GM21528 (cell line): ENCODE data around the gene SDHAF1.
"Not testable (repeated sequence)": the region's sequence is repeated elsewhere in the genome, so short reads cannot be mapped to it uniquely, and the experiment has no call there.

Source experiments
- ATAC-seq: cut with Tn5 transposase; IDR thresholded peaks from one replicate; pipeline ENCODE4 v1.9.1; 2021; ENCODE audit warnings: mild to moderate bottlenecking, moderate library complexity; ENCODE audit not compliant: unreplicated experiment, low FRiP score

Gene SDHAF1, protein sequence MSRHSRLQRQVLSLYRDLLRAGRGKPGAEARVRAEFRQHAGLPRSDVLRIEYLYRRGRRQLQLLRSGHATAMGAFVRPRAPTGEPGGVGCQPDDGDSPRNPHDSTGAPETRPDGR

DNA sequence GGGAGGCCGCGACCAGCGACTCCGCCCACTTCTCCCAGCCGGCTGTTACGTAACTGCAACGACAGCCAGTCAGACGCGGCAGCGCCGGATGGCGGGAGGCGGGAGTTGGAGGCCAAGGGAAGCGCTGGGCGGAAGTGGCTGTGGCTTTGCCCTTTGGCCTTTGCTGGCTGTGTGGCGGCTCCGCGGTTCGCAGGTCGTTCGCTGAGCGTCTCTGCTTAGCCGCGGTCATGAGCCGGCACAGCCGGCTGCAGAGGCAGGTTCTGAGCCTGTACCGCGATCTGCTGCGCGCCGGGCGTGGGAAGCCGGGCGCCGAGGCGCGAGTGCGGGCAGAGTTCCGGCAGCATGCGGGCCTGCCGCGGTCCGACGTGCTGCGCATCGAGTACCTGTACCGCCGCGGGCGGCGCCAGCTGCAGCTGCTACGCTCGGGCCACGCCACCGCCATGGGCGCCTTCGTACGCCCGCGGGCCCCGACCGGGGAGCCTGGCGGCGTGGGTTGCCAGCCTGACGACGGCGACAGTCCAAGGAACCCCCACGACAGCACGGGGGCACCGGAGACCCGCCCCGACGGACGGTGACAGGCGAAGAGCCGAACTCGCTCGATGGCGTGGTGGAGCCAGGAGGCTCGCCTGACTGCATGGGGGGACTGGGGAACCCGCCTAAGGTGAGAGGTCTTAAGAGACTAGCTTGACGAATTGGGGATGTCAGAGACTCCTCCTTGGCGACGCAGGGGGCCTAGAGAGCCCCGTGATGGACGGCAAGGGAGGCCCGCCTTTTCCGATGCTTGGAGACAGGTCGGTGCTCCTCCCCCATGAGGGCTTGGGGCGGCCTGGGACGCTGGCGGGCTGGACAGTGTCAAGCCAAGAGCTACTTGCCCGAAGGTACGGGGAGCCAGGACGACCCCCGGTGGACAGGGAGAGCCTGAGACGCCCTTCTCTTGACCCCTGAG, at the start of gene SDHAF1:
SDHAF1 (plus strand) TSS at position 141 of the 946 bp plus-strand sequence; CDS start at position 228, 87 bp downstream.
- peak; percentile 76 for ATAC-seq

GRCh38 chr19:35946203-35946602, 48.8 kb upstream of the SDHAF1 start:
- ATAC-seq = no peak

DNA sequence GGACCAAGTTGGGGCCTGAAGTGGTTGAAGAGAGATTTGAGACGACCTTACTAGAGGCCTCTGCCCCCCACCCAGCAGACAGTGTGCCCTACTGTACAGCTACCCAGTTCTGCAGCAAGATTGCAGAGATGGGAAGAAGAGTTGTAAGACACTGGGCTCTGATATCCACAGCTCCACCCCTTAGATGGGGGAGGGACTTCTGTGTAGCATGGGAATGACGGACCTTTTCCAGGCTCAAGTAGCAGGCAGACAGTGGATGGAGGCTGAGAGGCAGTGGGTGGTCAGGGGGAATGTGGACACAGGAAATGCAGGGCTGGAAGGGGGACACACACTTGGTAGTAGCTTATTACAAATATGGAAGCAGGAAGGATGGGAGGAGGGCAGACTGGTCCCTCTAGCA, 45.9 kb upstream of the SDHAF1 start:
- ATAC-seq = no peak

DNA sequence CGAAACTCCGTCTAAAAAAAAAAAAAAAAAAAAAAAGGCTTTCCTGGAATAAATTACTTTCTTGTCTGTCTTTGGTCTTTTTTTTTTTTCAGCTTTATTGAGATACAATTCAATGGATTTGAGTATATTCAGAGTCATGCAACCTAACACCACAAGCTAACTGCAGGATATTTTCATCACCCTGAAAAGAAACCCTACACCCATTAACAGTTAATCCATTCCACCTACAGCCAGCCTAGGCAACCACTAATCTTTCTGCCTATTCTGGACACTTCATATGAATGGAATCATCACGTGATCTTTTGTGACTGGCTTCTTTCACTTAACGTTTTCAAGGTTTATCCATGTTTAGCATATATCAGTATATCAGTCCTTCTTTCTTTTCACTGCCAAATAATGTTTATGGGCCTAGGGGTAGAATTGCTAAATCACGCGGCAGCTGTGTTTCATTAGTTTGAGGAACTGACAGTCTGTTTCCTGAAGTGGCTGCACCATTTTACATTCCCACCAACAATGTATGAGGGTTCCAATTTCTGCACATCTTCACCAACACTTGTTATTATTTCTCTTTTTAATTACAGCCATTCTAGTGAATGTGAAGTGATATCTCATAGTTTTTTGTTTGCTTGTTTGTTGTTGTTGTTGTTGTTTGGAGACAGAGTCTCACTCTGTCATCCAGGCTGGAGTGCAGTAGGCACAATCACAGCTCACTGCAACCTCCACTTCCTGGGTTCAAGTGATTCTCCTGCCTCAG, 38.9 kb upstream of the SDHAF1 start:
- ATAC-seq = no peak

- ATAC-seq = not testable (repeated sequence)
Measured at GRCh38 chr19:35957411-35957810, 37.6 kb upstream of the SDHAF1 start.

DNA sequence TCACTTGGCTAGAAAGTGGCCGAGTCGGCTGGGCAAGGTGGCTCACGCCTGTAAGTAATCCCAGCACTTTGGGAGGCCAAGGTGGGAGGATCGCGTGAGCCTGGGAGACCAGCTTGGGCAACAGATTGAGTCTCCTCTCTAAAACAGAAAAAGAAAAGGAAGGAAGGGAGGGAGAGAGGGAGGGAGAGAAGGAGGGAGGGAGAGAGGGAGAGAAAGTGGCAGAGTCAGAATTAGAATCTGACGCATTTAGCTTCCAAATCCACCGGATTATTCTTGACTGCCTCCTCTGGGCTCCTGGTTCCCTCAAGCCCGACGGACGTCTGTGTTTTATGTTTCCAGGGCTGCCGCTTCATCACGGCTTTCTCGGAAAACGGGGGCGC, 36.3 kb upstream of the SDHAF1 start:
- ATAC-seq = no peak

- ATAC-seq = no peak
Measured at GRCh38 chr19:35959040-35959967, 35.7 kb upstream of the SDHAF1 start.

DNA sequence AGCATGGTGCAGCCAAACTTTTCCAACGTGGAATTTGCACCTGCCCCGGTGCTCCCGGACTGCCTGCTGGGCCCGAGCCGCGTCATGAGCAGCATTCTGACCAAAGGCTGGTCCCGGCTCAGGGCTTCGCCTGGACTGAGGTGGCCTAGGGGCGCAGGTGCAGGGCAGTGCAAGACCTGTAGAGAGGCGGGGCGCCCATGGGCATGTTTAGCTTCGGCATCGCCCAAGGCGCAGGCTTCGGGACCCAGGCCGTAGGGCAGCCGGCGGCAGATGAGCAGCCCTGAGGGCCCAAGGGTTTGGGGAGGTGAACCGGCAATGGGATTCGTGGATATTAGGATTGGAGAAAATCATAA, 35.0 kb upstream of the SDHAF1 start:
- no peak for ATAC-seq

DNA sequence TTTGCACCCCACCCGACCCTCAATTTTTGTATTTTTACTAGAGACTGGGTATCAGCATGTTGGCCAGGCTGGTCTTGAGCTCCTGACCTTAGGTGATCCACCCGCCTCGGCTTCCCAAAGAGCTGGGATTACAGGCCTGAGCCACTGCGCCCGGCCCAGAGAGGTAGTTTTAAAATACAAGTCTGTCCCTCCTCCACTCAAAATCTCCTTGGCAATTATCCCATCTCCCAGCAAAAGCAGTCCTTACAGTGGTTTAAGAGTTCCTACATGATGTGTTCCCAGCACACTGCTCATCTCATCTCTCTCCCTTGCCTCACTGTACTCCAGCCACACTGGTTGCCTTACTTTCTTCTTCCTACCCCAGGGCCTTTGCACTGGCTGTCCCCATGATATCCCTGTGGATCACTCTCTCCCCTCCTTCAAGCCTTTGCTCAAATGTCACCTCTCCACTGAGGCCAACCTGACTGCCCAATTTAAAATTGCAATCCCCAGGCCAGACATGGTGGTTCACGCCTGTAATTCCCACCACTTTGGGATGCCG, 34.5 kb upstream of the SDHAF1 start:
- ATAC-seq = no peak

- ATAC-seq = no peak
Measured at GRCh38 chr19:35963514-35963913, 31.5 kb upstream of the SDHAF1 start.

GRCh38 chr19:35966771-35967170, 28.2 kb upstream of the SDHAF1 start:
- no peak for ATAC-seq

DNA sequence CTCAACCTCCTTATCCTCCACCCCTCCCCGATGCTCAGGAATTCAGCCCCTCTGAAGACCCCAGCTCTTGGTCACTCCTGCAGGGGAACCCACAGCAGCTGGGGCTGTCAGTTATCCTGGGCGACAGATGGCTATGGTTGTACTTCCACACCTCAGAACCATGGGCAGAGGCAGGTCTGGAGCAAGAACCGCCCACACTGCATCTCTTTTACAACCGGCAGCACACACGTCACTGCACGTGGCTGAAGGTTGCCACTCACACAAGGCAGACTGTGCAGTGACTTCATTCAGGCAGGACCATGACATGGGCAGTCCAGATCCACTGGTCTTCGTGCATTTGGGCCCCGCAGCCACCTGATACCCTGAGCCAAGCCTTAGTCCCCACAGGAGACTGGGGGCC, 21.5 kb upstream of the SDHAF1 start:
- no peak for ATAC-seq

GRCh38 chr19:35975608-35976214, 19.3 kb upstream of the SDHAF1 start:
- ATAC-seq = no peak

GRCh38 chr19:35977446-35978222, 17.4 kb upstream of the SDHAF1 start:
- ATAC-seq = no peak

DNA sequence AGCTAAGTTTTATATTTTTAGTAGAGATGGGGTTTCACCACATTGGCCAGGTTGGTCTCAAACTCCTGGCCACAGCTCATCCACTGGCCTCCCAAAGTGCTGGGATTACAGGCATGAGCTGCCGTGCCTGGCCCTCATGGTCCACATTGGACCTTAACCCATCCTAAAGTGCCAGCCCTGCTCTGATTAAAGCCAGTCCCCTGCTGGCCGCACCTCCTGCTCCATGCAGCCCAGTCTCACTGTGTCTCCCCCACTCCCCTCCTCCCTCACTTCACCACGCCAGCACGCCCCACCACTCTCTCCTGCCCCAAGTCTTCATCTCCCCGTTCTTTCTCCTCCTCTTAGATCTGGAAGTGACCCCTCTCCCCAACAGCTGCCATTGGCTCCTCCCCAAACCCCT, 16.7 kb upstream of the SDHAF1 start:
- ATAC-seq = no peak

GRCh38 chr19:35978832-35979365, 16.1 kb upstream of the SDHAF1 start:
- no peak for ATAC-seq

- ATAC-seq = not testable (repeated sequence)
Measured at GRCh38 chr19:35980997-35981396, 14.0 kb upstream of the SDHAF1 start.

- no peak for ATAC-seq
Measured at GRCh38 chr19:35983177-35983576, 11.8 kb upstream of the SDHAF1 start.

- ATAC-seq = no peak
Measured at GRCh38 chr19:35986111-35986510, 8.9 kb upstream of the SDHAF1 start.
